H9 (cell line): ENCODE results near the gene NTRK3. TPM values are rescaled to one million over a fixed set of nuclear protein-coding genes. Genes with fewer than 3 reads are reported as not detected.

Experiments
- DNase-seq: peaks from one replicate; pipeline ENCODE4 v3.0.0-alpha.2; 2017
- H2AFZ ChIP-seq: one replicate; pipeline ENCODE4 v1.6.1; 2013; ENCODE audit warnings: mild to moderate bottlenecking, low read length, control low read depth, moderate library complexity
- H2AK5ac ChIP-seq: 2 replicates; pipeline ENCODE4 v1.6.1; 2013; ENCODE audit warnings: low read length, control low read depth, mixed read lengths; ENCODE audit not compliant: insufficient read length
- H2BK120ac ChIP-seq: one replicate; pipeline ENCODE4 v1.6.1; 2013; ENCODE audit warnings: low read depth, mild to moderate bottlenecking, low read length, control low read depth, inconsistent platforms; ENCODE audit not compliant: poor library complexity, severe bottlenecking
- H2BK12ac ChIP-seq: 2 replicates; pipeline ENCODE4 v1.6.1; 2013; ENCODE audit warnings: low read length, control low read depth, mixed read lengths, low read depth; ENCODE audit not compliant: insufficient read length
- H2BK15ac ChIP-seq: 2 replicates; pipeline ENCODE4 v1.6.1; 2013; ENCODE audit warnings: low read depth, low read length, control low read depth
- H2BK20ac ChIP-seq: one replicate; pipeline ENCODE4 v1.6.1; 2013; ENCODE audit warnings: low read depth, mild to moderate bottlenecking, low read length, control low read depth, inconsistent platforms; ENCODE audit not compliant: poor library complexity, severe bottlenecking
- H2BK5ac ChIP-seq: 2 replicates; pipeline ENCODE4 v1.6.1; 2013; ENCODE audit warnings: low read length, control low read depth, mixed read lengths; ENCODE audit not compliant: insufficient read length
- H3K14ac ChIP-seq: 2 replicates; pipeline ENCODE4 v1.6.1; 2013; ENCODE audit warnings: low read length, control low read depth; ENCODE audit not compliant: insufficient read depth
- H3K18ac ChIP-seq: 2 replicates; pipeline ENCODE4 v1.6.1; 2013; ENCODE audit warnings: low read depth, mild to moderate bottlenecking, mixed read lengths, low read length, control low read depth; ENCODE audit not compliant: insufficient read length
- H3K23ac ChIP-seq: 2 replicates; pipeline ENCODE4 v1.6.1; 2013; ENCODE audit warnings: low read length, control low read depth, mixed read lengths, low read depth; ENCODE audit not compliant: insufficient read length
- H3K23me2 ChIP-seq: 2 replicates; pipeline ENCODE4 v1.6.1; 2013; ENCODE audit warnings: low read depth, mild to moderate bottlenecking, mixed read lengths, low read length, control low read depth; ENCODE audit not compliant: insufficient read length, poor library complexity, severe bottlenecking
- H3K27ac ChIP-seq: 2 replicates; pipeline ENCODE4 v1.5.1; 2013; ENCODE audit warnings: low read length, control low read depth, mixed read lengths, low read depth; ENCODE audit not compliant: insufficient read length
- H3K27me3 ChIP-seq: 2 replicates; pipeline ENCODE4 v1.6.1; 2013; ENCODE audit warnings: low read length, control low read depth, inconsistent platforms; ENCODE audit not compliant: insufficient read depth
- H3K4ac ChIP-seq: 2 replicates; pipeline ENCODE4 v1.6.1; 2013; ENCODE audit warnings: low read depth, mild to moderate bottlenecking, control low read depth, inconsistent platforms, low read length, moderate library complexity
- H3K4me1 ChIP-seq: 2 replicates; pipeline ENCODE4 v1.6.1; 2013; ENCODE audit warnings: low read length, control low read depth, inconsistent platforms; ENCODE audit not compliant: insufficient read depth
- H3K4me2 ChIP-seq: 2 replicates; pipeline ENCODE4 v1.6.1; 2013; ENCODE audit warnings: low read length, control low read depth, mixed read lengths; ENCODE audit not compliant: insufficient read length, insufficient read depth
- H3K56ac ChIP-seq: 2 replicates; pipeline ENCODE4 v1.6.1; 2013; ENCODE audit warnings: low read depth, mild to moderate bottlenecking, mixed read lengths, low read length, control low read depth; ENCODE audit not compliant: insufficient read length
- H3K79me1 ChIP-seq: 2 replicates; pipeline ENCODE4 v1.6.1; 2013; ENCODE audit warnings: low read depth, mild to moderate bottlenecking, moderate library complexity, low read length, control low read depth, inconsistent platforms; ENCODE audit not compliant: insufficient read depth, poor library complexity, severe bottlenecking
- H3K79me2 ChIP-seq: 2 replicates; pipeline ENCODE4 v1.6.1; 2013; ENCODE audit warnings: low read length, control low read depth, inconsistent platforms; ENCODE audit not compliant: insufficient read depth
- H3K9ac ChIP-seq: 2 replicates; pipeline ENCODE4 v1.6.1; 2013; ENCODE audit warnings: low read length, control low read depth, mixed read lengths; ENCODE audit not compliant: insufficient read length; ENCODE audit errors: extremely low read depth
- H3K9me3 ChIP-seq: one replicate; pipeline ENCODE4 v1.6.1; 2013; ENCODE audit warnings: low read depth, low read length, inconsistent platforms; ENCODE audit not compliant: control insufficient read depth
- H3T11ph ChIP-seq: one replicate; pipeline ENCODE4 v1.6.1; 2013; ENCODE audit warnings: mild to moderate bottlenecking, low read length, control low read depth, inconsistent platforms
- H4K20me1 ChIP-seq: one replicate; pipeline ENCODE4 v1.6.1; 2013; ENCODE audit not compliant: control insufficient read depth, insufficient read length, insufficient read depth
- H4K5ac ChIP-seq: 2 replicates; pipeline ENCODE4 v1.6.1; 2013; ENCODE audit warnings: low read depth, mild to moderate bottlenecking, mixed read lengths, low read length, control low read depth; ENCODE audit not compliant: insufficient read length
- H4K8ac ChIP-seq: replicated peaks from 2 replicates; pipeline ENCODE4 v1.6.1; 2013; ENCODE audit warnings: low read length, control low read depth, mixed read lengths, low read depth; ENCODE audit not compliant: insufficient read length
- H4K91ac ChIP-seq: 2 replicates; pipeline ENCODE4 v1.6.1; 2013; ENCODE audit warnings: low read depth, mild to moderate bottlenecking, moderate library complexity, mixed read lengths, low read length, control low read depth; ENCODE audit not compliant: insufficient read length
- H3K27ac Mint-ChIP-seq, 3 experiments: 2 replicates in 2 of 3; 3 replicates in 1 of 3; pipeline ENCODE4 v1.8.0; 2020 to 2021; ENCODE audit warnings: mixed read lengths in 3 of 3, mild to moderate bottlenecking in 1 of 3, moderate library complexity in 1 of 3
- H3K27me3 Mint-ChIP-seq: 2 replicates; pipeline ENCODE4 v1.8.0; 2021; ENCODE audit warnings: low read depth, mild to moderate bottlenecking, moderate library complexity, mixed read lengths
- H3K36me3 Mint-ChIP-seq, 3 experiments: 2 replicates in 2 of 3; 3 replicates in 1 of 3; pipeline ENCODE4 v1.8.0; 2020 to 2021; ENCODE audit warnings: low read depth in 3 of 3, mixed read lengths in 3 of 3; ENCODE audit not compliant: insufficient read depth in 1 of 3
- H3K4me1 Mint-ChIP-seq, 2 experiments: 2 replicates each; pipeline ENCODE4 v1.8.0; 2020; ENCODE audit warnings: mixed read lengths in 2 of 2
- H3K4me3 Mint-ChIP-seq, 2 experiments: 2 replicates in 1 of 2; 3 replicates in 1 of 2; pipeline ENCODE4 v1.8.0; 2020 to 2021; ENCODE audit warnings: mild to moderate bottlenecking in 2 of 2, mixed read lengths in 2 of 2, moderate library complexity in 1 of 2
- H3K9me3 Mint-ChIP-seq, 2 experiments: 2 replicates in 1 of 2; 3 replicates in 1 of 2; pipeline ENCODE4 v1.8.0; 2020; ENCODE audit warnings: mild to moderate bottlenecking in 2 of 2, mixed read lengths in 2 of 2, moderate library complexity in 1 of 2
- WGBS: extraction: QIAGEN DNeasy Blood & Tissue Kit; methylation state at CpG from one replicate; pipeline ENCODE4 v1.1.7; 2013; ENCODE audit warnings: missing lambda C conversion rate, low lambda C conversion rate, mixed read lengths; ENCODE audit not compliant: insufficient read length; ENCODE audit errors: extremely low coverage; 5-methylcytosine and 5-hydroxymethylcytosine counted together
- total RNA-seq: library from RNA; stranded (reverse); gene quantifications from 2 replicates; pipeline ENCODE4 v1.2.1, GENCODE V29; 2021
- TF ChIP-seq, protein P1 (sequence below): fragments of 200-600 bp; sonication (generic); conservative IDR thresholded peaks from 3 replicates; pipeline ENCODE4 v1.8.0; 2021; ENCODE audit warnings: antibody characterized with exemption, mild to moderate bottlenecking

Gene NTRK3
- total RNA-seq, 1 experiment from 2014 or later: 2.5 TPM

DNA sequence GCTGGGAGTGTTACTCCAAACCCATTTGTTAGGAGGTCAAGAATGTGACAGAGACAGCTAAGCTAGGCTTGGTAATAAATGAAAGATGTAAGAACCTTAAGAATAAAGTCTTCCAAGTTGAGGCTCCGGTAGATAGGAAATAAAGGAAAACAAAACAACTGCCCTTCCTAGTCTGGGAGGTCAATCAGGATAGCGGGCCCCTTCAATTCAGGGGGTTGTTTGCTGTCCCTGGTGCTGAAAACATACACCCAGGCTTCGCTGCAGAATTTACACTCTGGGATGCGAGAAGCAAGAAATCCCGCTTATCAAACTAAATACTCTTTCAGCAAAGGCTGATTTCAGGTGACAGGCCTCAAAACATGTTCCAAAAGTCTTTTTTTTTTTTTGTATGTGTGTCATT, 393.4 kb downstream of the NTRK3 start:
- Mint-ChIP-seq H3K27me3 (peaks cover 34% of the 10 kb centered on the region), H3K4me1 (no peaks in the 10 kb centered on the region), H3K4me3 (no peak overlapping the region), H3K27ac (no peak overlapping the region), H3K9me3 (no peaks in the 10 kb centered on the region; a peak in 1 of 5 replicates), H3K36me3 (no peaks in the 10 kb centered on the region)
- Histone ChIP-seq H2AK5ac (no peak overlapping the region), H4K91ac (no peak overlapping the region), H3K79me2 (no peaks in the 10 kb centered on the region), H4K5ac (no peak overlapping the region), H2BK120ac (no peak overlapping the region), H3K27ac (no peak overlapping the region), H3K23ac (no peak overlapping the region), H3K4me1 (0 out of 2 replicates have a peak, but pooled peaks cover 2% of the 10 kb centered on the region), H3K9ac (no peak overlapping the region), H2BK20ac (no peak overlapping the region), H3K18ac (no peak overlapping the region), H3K4ac (no peak overlapping the region), H3K23me2 (no peaks in the 10 kb centered on the region), H4K8ac (no peak overlapping the region), H2BK12ac (no peak overlapping the region), H3K4me2 (no peak overlapping the region), H2AFZ (no peak overlapping the region), H2BK15ac (no peak overlapping the region), H3K9me3 (no peaks in the 10 kb centered on the region), H3K14ac (no peak overlapping the region), H3K27me3 (no peaks in the 10 kb centered on the region), H3K79me1 (no peaks in the 10 kb centered on the region), H4K20me1 (no peaks in the 10 kb centered on the region), H3K56ac (no peak overlapping the region), H3T11ph (no peak overlapping the region), H2BK5ac (no peak overlapping the region)
- DNase-seq: peak; percentile 40
- no CpG with 5 or more reads among the region's 5 CpGs for WGBS
- TF ChIP-seq, protein P1, sequence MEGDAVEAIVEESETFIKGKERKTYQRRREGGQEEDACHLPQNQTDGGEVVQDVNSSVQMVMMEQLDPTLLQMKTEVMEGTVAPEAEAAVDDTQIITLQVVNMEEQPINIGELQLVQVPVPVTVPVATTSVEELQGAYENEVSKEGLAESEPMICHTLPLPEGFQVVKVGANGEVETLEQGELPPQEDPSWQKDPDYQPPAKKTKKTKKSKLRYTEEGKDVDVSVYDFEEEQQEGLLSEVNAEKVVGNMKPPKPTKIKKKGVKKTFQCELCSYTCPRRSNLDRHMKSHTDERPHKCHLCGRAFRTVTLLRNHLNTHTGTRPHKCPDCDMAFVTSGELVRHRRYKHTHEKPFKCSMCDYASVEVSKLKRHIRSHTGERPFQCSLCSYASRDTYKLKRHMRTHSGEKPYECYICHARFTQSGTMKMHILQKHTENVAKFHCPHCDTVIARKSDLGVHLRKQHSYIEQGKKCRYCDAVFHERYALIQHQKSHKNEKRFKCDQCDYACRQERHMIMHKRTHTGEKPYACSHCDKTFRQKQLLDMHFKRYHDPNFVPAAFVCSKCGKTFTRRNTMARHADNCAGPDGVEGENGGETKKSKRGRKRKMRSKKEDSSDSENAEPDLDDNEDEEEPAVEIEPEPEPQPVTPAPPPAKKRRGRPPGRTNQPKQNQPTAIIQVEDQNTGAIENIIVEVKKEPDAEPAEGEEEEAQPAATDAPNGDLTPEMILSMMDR: no peak
